Fibroblast of lung (primary cell): ENCODE results near the gene SLC16A3.

ENCODE experiments used
- EZH2 ChIP-seq: IDR thresholded peaks from 2 replicates; pipeline ENCODE4 v1.5.1; 2012; ENCODE audit warnings: low read length, control low read depth, mild to moderate bottlenecking; ENCODE audit errors: missing control alignments
- TF ChIP-seq, protein P1 (sequence below), 2 donors: IDR thresholded peaks in 1 of 2; conservative IDR thresholded peaks in 1 of 2; 1 replicate in 1 of 2; 2 replicates in 1 of 2; pipeline ENCODE4 v1.5.1; 2011 to 2012; ENCODE audit warnings: low read length in 2 of 2, control low read depth in 1 of 2, inconsistent platforms in 1 of 2, low read depth in 1 of 2, mild to moderate bottlenecking in 1 of 2

DNA sequence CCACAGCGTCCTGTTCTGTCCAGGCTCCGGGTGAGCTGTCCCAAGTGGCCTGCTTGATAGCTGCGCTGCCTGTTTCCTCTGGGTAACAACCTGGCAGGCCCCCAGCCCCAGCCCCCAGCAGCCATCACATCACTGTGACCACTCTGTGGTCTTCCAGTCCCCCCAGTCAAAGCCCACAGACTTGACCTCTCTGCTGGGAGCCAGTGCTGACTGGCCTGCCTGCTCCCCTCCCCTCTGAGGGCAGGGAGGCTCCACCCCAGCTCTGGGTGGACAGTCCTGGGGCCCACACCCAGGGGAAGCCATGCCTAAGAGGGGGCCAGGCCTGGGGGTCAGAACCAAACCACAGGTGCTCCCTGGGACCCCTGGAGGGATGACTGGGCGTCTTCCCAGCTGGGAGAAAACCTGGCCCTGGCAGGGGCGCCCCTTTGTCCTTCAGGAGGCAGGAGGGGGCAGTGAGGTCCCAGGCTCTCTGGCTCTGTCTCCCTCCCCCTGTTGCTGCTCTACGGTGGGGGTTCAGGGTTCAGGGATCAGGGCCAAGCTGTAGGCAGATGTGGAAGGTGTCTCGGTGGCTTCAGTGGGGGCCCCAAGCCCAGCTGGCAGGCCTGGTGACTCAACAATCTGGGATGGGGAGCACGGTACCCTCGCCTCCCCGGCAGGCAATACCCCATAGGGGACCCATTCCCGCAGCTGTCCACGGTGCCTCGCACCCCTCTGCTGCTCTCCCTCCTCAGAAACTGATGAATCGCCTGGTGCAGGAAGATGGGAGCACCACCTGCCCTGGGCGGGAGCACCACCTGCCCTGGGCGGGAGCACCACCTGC is 1.8 kb upstream of the SLC16A3 start:
- TF ChIP-seq, protein P1, sequence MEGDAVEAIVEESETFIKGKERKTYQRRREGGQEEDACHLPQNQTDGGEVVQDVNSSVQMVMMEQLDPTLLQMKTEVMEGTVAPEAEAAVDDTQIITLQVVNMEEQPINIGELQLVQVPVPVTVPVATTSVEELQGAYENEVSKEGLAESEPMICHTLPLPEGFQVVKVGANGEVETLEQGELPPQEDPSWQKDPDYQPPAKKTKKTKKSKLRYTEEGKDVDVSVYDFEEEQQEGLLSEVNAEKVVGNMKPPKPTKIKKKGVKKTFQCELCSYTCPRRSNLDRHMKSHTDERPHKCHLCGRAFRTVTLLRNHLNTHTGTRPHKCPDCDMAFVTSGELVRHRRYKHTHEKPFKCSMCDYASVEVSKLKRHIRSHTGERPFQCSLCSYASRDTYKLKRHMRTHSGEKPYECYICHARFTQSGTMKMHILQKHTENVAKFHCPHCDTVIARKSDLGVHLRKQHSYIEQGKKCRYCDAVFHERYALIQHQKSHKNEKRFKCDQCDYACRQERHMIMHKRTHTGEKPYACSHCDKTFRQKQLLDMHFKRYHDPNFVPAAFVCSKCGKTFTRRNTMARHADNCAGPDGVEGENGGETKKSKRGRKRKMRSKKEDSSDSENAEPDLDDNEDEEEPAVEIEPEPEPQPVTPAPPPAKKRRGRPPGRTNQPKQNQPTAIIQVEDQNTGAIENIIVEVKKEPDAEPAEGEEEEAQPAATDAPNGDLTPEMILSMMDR (conservative IDR thresholded peaks at IDR 0.05 in 1 of 2, IDR thresholded peaks at IDR 0.05 in 1 of 2; ENCODE audit: low read depth in 1 of 2, low read length in 2 of 2): no peak
- TF ChIP-seq EZH2: no peak
